Kidney capillary endothelial cell (primary cell): ENCODE measurements around the gene SLC25A30.
A peak's percentile ranks its signal among the peaks of the same experiment; 100 is the strongest.

ENCODE experiments used
- DNase-seq: peaks from one replicate; pipeline ENCODE4 v3.0.0-alpha.2; 2018; ENCODE audit warnings: low spot score

The SLC25A30 gene

DNA sequence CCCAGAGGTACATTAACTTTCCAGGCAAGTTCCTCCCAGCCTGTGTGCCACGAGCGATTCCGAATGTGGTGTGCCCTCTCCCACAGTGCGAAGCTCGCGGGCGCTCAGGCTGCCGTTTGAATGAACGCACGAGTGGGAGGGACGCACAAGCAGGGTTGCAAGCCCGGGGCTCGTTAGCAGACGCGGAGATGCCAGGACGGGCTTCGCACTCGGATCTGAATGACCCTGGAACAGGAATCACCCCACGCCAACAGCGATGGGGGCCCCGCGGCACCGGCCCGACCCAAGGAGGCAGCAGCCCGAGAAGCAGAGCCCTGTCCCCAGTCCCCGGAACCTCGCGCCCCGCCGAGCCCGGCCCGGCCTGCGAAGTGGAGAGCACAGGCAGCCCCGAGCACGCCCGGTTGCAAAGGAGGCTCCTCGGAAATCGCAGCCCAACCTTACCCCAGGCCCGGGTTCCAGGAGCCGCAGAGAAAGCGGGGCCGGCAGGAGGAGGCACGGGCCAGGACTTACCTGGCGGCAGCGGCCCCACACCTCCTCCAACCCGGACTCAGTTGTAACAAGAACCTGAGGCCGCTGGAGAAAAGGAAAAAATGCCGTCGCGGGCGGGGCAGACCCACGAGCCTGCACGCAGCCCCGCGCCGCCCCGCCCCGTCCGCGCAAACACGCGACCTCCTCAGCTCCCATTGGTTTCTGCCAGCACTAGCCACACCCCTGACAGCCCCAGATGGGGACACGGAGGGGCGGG, at the start of gene SLC25A30:
SLC25A30 (minus strand) TSS at position 584 of the 745 bp plus-strand sequence. CDS start 6,948 bp downstream, outside the sequence.
- peak; percentile 79 for DNase-seq

GRCh38 chr13:45466359-45466758, 48.2 kb upstream of the SLC25A30 start:
- no peak for DNase-seq

GRCh38 chr13:45464687-45465453, 46.7 kb upstream of the SLC25A30 start, which contains the start of gene COG3:
Gene COG3 (plus strand): TSS chr13:45464939. CDS start chr13:45465037, 98 bp downstream.
- DNase-seq, result peak; percentile 96

DNA sequence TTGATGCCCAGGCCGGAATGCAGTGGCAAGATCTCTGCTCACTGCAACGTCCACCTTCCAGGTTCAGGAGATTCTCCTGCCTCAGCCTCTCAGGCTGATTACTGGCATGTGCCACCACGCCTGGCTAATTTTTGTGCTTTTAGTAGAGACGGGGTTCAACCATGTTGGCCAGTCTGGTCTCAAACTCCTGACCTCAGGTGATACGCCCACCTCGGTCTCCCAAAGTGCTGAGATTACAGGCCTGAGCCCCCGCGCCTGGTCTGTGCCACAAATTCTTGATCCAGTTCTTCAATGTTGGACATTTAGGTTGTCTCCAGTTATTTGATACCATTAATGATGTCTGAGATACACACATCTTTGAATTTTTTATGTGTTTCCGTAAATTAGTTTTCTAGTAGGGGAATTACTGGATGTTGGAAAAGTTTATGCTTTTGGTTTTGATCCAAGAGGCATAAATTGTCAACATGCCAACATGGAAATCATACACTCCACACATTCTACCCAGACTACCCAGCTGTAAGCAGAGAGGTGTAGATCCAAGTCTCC, 46.0 kb upstream of the SLC25A30 start:
- no peak for DNase-seq

GRCh38 chr13:45456196-45456972, 38.2 kb upstream of the SLC25A30 start:
- DNase-seq, result no peak

- no peak for DNase-seq
Measured at GRCh38 chr13:45454204-45454603, 36.0 kb upstream of the SLC25A30 start.

DNA sequence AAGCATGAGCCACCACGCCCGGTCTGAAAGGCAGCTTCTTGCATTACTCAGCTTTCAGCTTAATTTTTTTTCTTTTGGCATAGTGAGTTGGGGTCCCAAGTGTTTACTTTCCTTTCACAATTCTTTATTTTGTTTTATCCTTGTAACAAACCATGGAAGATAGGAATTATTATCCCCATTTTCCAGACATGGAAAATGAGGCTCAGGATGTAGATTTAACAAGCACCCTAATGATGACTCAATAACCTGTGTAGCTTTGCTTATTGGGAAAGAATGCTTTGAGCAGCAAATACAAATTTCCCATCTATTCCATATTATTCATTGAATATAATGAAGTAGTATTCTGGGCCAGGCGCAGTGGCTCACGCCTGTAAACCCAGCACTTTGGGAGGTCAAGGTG, 33.1 kb upstream of the SLC25A30 start:
- no peak for DNase-seq

DNA sequence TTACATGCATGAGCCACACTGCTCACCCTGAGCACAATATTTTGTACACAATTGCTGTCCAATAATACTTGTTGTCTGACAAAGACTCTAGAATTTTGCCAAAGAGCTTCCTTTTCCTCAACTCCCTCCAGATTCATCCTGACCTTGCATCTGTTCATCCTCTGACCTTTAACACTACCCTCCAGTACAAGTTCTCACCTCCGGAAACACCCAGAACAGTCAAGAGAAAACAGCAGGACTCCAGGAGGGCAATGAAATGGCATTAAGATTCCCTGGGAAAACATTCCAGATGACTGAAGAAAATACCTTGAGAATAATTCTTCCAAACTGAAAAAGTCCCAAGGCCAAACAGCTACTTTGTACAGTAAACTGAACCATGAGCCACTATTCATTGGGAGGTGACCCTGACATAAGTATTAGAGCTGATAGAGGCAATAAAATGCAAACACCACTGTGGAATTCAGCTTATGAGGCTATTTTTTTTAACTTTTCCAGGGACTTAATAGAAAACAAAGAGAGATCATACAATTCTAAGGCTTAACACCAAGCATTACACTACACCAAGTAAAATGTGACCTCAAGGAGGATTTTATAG, 30.9 kb upstream of the SLC25A30 start:
- no peak for DNase-seq

DNA sequence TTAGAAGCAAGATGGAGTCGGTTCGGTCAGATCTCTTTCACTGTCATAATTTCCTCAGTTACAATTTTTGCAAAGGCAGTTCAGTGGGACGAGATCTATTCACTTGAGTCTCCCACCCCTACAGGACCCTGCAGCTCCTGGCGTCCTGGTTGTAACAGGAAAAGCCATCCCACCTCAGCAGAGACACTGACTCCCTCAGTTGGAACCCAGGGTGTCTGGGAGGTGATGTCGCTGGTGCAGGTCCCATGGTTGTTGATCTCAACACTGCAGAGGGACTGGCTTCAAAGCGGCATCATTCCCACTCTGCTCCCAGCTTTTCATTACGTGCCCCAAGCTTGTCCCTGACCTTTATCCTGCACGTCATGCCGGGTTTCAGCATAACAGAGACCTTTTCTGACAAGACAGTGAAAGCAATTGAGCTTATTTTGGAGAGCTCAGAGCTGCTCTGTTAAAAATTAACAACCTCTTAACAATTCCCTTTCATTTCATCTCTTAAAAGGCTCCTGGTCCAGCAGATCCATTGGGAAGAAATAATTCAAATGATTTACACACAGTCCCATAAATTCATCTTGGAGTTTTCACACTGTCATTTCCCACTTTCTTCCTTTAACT, 29.0 kb upstream of the SLC25A30 start:
- DNase-seq, result no peak

DNA sequence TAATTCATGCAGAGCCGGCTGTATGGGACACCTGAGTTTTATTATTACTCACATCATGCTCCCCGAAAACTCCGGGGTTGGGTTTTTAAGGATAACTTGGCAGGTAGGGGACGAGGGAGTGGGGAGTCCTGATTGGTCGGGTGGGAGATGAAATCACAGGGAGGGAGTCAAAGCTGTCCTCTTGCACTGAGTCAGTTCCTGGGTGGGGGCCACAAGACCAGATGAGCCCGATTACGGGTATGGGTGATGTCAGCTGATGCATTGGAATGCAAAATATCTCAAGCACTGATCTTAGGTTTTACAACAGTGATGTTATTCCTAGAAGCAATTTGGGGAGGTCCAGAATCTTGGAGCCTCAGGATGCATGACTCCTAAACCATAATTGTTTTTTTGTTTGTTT, 28.0 kb upstream of the SLC25A30 start:
- no peak for DNase-seq

GRCh38 chr13:45445053-45445452, 26.9 kb upstream of the SLC25A30 start:
- DNase-seq, result no peak

DNA sequence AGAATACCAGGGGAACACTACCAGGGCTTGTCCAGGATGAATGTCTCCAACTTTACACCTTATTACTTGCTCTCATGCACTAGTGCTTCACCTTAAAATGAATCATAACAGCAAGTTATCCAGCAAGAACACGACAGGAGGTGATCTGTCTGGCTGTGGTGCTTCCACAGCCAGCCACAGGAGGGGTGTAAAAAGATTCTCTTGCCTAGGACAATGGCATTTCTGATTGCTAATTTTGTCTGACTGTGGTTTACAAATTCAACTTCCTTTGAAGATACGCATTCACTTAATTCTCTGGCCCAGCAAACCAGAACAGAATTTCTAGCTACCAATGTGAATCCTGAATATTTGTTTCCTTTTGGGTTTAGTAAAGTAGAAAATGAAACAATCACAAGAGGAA, 23.5 kb upstream of the SLC25A30 start:
- peak; percentile 16 for DNase-seq

GRCh38 chr13:45439781-45440462, 21.7 kb upstream of the SLC25A30 start:
- DNase-seq, result no peak

DNA sequence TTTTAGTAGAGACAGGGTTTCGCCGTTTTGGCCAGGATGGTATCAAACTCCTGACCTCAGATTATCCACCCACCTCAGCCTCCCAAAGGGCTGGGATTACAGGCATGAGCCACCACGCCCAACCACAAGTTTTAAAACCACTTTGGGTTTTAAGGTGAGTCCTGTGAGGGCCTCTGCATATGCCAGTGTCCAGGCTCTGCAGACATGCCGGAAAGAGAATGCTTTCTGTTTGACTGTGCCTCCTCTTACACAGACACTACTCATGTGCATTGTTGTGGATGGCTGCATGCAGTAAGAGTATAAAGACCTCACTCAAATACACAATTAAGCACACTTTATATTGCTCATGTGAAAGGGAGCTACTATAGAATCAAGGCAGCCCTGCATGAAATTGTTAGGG, 20.8 kb upstream of the SLC25A30 start:
- no peak for DNase-seq

DNA sequence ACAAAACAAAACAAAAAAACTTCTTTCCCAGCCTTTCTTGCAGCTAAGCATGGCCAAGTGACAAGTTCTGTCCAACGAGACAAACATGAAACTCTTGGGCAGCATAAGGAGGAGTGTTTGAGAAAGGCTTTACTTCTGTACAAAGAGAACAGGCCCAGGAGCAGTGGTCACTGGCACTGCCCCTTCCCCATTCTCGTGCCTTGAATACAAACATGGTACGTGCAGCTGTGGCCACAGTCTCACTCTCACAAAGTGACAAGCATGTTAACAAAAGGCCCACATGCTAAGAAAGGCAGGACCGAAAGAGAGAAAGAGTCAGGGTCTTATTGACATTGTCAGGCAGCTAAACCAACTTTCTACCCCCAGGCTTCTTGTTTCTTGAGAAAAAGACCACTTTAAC, 19.8 kb upstream of the SLC25A30 start:
- no peak for DNase-seq

DNA sequence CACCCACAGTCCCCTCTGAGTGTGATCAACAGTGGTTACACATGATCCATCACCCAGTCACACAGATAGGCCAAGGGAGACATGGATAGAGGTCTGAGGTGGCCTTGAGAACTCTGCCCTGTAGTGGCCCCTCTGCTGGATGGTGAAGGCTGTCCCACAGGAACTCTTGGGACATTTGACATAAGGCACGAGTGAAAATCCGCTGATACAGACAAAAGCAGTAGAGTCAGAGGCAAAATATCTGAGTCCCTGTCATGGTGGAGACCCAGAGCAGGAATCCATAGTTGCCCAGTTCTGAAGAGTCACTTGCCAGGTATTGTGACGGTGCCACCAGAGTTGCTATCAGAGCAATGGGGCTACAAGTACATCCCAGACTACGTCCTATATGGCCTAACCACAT, 18.8 kb upstream of the SLC25A30 start:
- no peak for DNase-seq

DNA sequence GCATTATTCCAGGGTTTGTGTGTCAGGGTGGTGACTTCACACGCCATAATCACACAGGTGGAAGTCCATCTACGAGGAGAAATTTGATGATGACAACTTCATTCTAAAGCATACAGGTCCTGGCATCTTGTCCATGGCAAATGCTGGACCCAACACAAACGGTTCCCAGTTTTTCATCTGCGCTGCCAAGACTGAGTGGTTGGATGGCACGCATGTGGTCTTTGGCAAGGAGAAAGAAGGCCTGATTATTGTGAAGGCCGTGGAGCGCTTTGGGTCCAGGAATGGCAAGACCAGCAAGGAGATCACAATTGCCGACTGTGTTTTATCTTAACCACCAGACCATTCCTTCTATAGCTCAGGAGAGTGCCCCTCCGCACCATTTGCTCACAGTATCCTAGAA, 18.2 kb upstream of the SLC25A30 start:
- no peak for DNase-seq

DNA sequence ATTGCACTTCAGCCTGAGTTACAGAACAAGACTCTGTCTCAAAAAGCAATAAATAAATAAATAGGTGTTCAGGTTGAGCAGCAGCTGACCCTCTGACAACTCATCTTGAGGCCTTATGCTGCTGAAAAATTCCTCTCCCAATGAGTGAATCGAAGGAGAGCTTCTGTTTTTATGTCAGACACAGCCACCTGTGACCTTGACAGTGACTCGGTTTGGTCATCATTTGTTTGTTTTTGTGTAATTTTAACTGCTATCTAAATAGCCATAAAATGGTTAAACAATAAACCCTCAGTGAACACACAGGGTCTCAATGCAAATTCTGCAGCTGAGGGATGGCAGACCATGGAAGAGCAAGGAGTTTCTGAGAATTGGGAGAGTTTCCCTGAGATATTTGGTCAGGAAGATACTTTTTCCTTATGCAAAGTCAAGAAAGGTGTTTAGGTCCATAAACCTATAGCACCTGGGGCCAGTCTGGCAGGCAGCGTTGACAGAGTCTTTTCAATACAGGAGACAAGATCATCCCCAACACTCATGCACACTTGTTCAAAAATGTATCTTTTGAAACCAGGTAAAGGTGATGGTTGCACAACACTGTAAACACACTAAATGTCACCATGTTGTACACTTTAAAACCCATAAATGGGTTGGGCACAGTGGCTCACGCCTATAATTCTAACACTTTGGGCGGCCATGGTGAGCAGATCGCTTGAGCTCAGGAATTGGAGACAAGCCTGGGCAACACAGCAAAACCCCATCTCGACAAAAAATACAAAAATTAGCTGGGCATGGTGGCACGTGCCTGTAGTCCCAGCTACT, 16.6 kb upstream of the SLC25A30 start:
- no peak for DNase-seq

- no peak for DNase-seq
Measured at GRCh38 chr13:45433381-45433790, 15.2 kb upstream of the SLC25A30 start.
